22Rv1 (cell line): ENCODE measurements around the gene ASB15.

ENCODE experiments used
- H3K27ac ChIP-seq: fragments of 450-650 bp; 2 replicates; pipeline ENCODE4 v1.5.1; 2017
- ZFX ChIP-seq: fragments of 450-650 bp; IDR thresholded peaks from 2 replicates; pipeline ENCODE4 v1.6.1; 2017; ENCODE audit warnings: antibody characterized with exemption, borderline replicate concordance
- TF ChIP-seq, protein P1 (sequence below): fragments of 450-650 bp; IDR thresholded peaks from 2 replicates; pipeline ENCODE4 v1.5.1; 2017; ENCODE audit warnings: mild to moderate bottlenecking

The ASB15 gene

DNA sequence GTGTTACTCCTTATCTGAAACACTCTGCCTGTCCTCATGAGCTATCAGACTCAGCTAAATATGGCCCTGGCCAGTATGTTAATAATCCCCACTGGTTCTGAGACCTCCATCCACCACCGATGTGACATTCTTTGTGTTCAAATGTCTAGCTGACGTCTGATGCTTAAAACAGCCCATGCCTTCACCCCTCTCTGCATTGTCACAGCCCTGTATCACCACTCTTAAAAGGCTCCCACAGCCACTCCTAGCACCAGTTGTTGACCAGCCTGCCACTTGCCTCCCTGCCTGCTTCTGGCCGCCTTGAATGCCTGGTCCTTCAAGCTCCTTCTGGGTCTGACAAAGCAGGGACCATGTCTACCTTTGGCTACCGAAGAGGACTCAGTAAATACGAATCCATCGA, 54.0 kb downstream of the ASB15 start, which contains the start of gene LMOD2:
Gene LMOD2, plus strand, starts transcription at position 253 of the 400 bp plus-strand sequence. Its CDS starts 98 bp downstream, at position 351.
- no peak for TF ChIP-seq ZFX
- TF ChIP-seq, protein P1, sequence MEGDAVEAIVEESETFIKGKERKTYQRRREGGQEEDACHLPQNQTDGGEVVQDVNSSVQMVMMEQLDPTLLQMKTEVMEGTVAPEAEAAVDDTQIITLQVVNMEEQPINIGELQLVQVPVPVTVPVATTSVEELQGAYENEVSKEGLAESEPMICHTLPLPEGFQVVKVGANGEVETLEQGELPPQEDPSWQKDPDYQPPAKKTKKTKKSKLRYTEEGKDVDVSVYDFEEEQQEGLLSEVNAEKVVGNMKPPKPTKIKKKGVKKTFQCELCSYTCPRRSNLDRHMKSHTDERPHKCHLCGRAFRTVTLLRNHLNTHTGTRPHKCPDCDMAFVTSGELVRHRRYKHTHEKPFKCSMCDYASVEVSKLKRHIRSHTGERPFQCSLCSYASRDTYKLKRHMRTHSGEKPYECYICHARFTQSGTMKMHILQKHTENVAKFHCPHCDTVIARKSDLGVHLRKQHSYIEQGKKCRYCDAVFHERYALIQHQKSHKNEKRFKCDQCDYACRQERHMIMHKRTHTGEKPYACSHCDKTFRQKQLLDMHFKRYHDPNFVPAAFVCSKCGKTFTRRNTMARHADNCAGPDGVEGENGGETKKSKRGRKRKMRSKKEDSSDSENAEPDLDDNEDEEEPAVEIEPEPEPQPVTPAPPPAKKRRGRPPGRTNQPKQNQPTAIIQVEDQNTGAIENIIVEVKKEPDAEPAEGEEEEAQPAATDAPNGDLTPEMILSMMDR = no peak
- no peak within 1 kb of the TSS for H3K27ac ChIP-seq

DNA sequence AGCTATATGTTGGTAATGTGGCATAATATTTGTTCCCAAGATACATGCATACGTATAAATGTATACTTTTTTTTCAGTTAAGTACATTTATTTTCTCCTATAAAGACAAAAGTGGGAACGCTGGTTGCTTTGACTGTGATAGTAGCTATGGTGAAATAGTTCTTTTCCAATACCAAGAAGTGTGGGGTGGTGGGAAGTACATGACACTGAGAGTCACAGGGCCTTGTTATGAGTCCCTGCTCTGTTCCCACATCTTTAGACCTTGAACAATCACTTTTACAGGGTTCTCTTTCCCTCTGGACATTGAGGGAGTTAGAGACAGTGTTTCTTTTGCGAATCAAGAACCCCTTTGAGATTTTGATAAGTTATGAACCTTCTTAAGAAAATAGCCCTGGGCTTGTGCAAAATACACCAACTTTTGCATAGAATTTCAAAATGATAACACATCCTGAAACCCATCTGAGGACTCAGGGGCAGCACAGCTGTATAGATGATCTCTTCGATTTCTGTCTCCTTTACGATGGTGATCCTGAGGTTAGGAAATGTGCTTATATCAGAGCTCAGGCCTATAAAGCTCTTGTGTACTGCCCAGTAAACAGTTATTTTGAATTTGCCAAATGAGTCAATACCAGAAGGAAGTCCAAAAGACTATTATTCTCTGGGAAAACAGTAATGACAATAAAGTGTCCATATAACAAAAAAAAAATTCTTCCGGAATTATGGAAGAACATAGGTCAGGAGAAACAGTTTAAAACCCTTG, 55.1 kb downstream of the ASB15 start:
- TF ChIP-seq, protein P1 = no peak
- no peak for TF ChIP-seq ZFX
- no peak overlapping the region for H3K27ac ChIP-seq

DNA sequence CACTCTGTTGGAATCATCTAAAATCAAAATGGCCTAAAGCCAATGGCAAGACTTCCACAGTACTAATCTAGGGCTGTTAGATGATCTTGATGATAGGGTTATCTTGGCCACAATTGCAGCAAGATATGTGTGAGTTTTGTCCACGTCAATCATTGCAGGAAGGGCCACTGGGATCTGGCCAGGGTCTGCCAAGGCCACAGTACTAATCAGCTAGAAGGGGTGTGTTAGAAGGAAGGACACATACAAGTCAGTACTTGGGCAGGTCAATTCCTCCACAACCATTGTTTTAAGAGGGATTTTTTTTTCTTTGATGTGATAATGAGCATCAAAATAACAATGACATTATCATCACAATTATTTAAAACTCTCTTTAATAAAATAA, 55.7 kb downstream of the ASB15 start:
- no peak overlapping the region for H3K27ac ChIP-seq
- TF ChIP-seq ZFX = no peak
- TF ChIP-seq, protein P1 = no peak

DNA sequence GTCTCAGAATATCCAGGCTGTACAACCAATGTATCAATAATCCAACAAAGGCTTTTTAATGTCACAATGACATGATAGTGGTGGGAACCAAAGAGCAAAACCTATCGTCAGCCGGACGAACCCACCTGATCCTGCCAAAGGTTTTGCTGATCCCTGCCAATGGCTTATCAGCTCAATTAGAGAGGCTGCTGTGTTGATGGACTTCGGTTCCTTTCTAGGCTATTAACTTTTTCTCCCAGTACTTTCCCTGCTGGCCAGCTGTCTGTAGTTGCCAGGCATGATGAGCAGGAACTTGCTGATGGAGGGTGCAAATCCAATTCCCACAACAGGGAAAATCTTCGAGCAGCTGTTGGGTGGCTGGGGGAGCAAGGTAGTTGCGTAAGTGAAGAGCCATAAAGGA, 56.4 kb downstream of the ASB15 start:
- no peak overlapping the region for H3K27ac ChIP-seq
- TF ChIP-seq, protein P1 = no peak
- no peak for TF ChIP-seq ZFX

DNA sequence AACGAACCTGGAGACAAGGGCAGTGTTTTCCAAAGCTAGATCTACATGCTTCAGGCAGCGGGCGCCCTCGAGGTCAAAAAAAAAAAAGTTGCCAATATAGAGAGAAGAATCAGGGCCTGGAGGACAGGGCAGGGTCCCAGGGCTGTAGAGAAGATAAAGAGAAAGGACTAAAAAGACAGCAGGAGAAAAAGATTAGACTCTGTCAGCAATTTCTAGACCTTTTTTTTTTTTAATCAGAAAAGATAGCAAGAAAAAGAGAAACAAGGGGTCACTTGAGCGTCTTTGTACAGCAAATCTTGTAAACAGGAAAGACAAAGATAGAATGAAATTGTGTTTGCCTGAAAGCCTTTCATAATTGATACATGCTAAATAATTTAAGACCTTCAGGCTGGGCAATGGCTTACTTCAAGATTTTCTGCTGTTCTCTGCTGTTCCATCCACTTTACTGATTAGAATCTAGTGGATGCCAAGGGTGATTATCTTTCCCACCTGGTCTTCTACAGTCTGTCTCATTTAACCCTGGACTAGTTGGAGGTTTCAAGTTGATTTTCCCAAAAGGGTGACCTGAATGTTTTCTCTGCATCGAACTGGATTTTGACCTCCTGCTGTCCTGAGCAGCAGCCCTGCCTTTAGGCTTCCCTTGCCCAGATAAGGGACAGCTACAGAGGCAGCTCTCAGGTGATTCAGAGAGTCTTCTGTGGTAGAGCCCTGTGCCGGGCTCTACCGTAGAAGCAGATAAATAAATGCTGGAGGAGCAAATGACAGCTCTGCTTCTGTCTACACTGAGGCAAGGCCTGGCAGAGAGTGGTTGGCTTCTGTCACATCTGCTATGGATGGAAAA, 59.1 kb downstream of the ASB15 start:
- H3K27ac ChIP-seq = no peak overlapping the region
- TF ChIP-seq ZFX = no peak

DNA sequence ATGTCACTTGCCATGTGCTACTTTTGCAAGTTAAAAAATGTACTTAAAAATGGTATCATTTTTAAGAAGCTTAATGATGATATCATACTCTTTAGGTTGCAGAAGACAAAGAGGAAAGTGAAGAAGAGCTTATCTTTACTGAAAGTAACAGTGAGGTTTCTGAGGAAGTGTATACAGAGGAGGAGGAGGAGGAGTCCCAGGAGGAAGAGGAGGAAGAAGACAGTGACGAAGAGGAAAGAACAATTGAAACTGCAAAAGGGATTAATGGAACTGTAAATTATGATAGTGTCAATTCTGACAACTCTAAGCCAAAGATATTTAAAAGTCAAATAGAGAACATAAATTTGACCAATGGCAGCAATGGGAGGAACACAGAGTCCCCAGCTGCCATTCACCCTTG, 60.1 kb downstream of the ASB15 start:
- TF ChIP-seq ZFX = no peak
- TF ChIP-seq, protein P1 = no peak
- no peak overlapping the region for H3K27ac ChIP-seq

DNA sequence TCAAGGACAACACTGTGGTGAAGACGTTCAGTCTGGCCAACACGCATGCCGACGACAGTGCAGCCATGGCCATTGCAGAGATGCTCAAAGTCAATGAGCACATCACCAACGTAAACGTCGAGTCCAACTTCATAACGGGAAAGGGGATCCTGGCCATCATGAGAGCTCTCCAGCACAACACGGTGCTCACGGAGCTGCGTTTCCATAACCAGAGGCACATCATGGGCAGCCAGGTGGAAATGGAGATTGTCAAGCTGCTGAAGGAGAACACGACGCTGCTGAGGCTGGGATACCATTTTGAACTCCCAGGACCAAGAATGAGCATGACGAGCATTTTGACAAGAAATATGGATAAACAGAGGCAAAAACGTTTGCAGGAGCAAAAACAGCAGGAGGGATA, 60.7 kb downstream of the ASB15 start:
- TF ChIP-seq ZFX = no peak
- H3K27ac ChIP-seq = no peak overlapping the region

DNA sequence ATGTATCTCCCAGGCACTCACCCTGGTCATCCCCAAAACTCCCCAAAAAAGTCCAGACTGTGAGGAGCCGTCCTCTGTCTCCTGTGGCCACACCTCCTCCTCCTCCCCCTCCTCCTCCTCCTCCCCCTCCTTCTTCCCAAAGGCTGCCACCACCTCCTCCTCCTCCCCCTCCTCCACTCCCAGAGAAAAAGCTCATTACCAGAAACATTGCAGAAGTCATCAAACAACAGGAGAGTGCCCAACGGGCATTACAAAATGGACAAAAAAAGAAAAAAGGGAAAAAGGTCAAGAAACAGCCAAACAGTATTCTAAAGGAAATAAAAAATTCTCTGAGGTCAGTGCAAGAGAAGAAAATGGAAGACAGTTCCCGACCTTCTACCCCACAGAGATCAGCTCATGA, 61.1 kb downstream of the ASB15 start:
- TF ChIP-seq ZFX = no peak
- TF ChIP-seq, protein P1 = no peak
- no peak overlapping the region for H3K27ac ChIP-seq
